ENCODE results near the gene CALR. TPM values are rescaled to one million over a fixed set of nuclear protein-coding genes. Genes with fewer than 3 reads are reported as not detected.

Gene CALR
- polyA plus RNA-seq, 1 donor (not counting 4 experiments of a cell fraction or from before 2014, with no cell fraction given) = 899 TPM

- DNase-seq (ENCODE audit: low read depth, low spot score) = no peak
- H2AFZ ChIP-seq (ENCODE audit: control insufficient read depth, low read length) = no peak overlapping the region
Observed at GRCh38 chr19:12899891-12900518, 38.4 kb upstream of the CALR start.

GRCh38 chr19:12907166-12907565 is 31.2 kb upstream of the CALR start:
- H3K4me2 ChIP-seq (ENCODE audit: control insufficient read depth, extremely low read depth, insufficient read depth, low read depth, low read length) = no peak overlapping the region
- H2AFZ ChIP-seq (ENCODE audit: control insufficient read depth, low read length) = no peak overlapping the region
- H3K9ac ChIP-seq (ENCODE audit: control insufficient read depth, extremely low read depth, insufficient read depth, low read length) = no peak overlapping the region
- H3K9me3 ChIP-seq (ENCODE audit: control insufficient read depth, low read depth, low read length) = no peaks in the 10 kb centered on the region
- H3K27ac ChIP-seq (ENCODE audit: control insufficient read depth, insufficient read depth, low read length) = no peak overlapping the region
- no peaks in the 10 kb centered on the region for H4K20me1 ChIP-seq (ENCODE audit: control insufficient read depth, extremely low read depth, insufficient read depth, low read length)
- FAIRE-seq (no peak), DNase-seq (ENCODE audit: low read depth, low spot score) (no peak)
- TF ChIP-seq CTCF (optimal IDR thresholded peaks at IDR 0.05 in 1 of 3, IDR thresholded peaks at IDR 0.05 in 1 of 3, conservative IDR thresholded peaks at IDR 0.05 in 1 of 3; ENCODE audit: extremely low read depth in 1 of 3, insufficient read depth in 2 of 3, low read length in 3 of 3) (no peak), EZH2 (IDR thresholded peaks at IDR 0.05; ENCODE audit: low read length) (no peak)
- H3K9me1 ChIP-seq (ENCODE audit: control insufficient read depth, extremely low read depth, insufficient read depth, low read length) = no peaks in the 10 kb centered on the region
- no peak overlapping the region for H3K4me3 ChIP-seq (ENCODE audit: control insufficient read depth in 2 of 3, extremely low read depth in 1 of 3, insufficient read depth in 2 of 3, low read depth in 1 of 3, low read length in 3 of 3)
- H3K79me2 ChIP-seq (ENCODE audit: control insufficient read depth, insufficient read depth, low read length) = no peaks in the 10 kb centered on the region
- H3K27me3 ChIP-seq (ENCODE audit: control insufficient read depth, extremely low read depth, insufficient read depth, low read length) = no peaks in the 10 kb centered on the region
- dilution Hi-C loops (cut with MboI; ENCODE audit: extremely low pct_ligation_motif_present, low sequenced_read_pairs) = no loop called here
- no peaks in the 10 kb centered on the region for H3K36me3 ChIP-seq (ENCODE audit: control insufficient read depth in 2 of 2, extremely low read depth in 1 of 2, insufficient read depth in 2 of 2, low read length in 2 of 2)
- no peaks in the 10 kb centered on the region for H3K4me1 ChIP-seq (ENCODE audit: control insufficient read depth, extremely low read depth, insufficient read depth, low read length)

More at GRCh38 chr19:12899891-12900518, 38.4 kb upstream of the CALR start:
- Histone ChIP-seq H3K36me3 (ENCODE audit: control insufficient read depth in 2 of 2, extremely low read depth in 1 of 2, insufficient read depth in 2 of 2, low read length in 2 of 2) (peaks cover 5 to 10% of the 10 kb centered on the region in 2 experiments), H3K9me3 (ENCODE audit: control insufficient read depth, low read depth, low read length) (no peaks in the 10 kb centered on the region), H3K4me2 (ENCODE audit: control insufficient read depth, extremely low read depth, insufficient read depth, low read depth, low read length) (no peak overlapping the region), H3K9ac (ENCODE audit: control insufficient read depth, extremely low read depth, insufficient read depth, low read length) (no peak overlapping the region), H4K20me1 (ENCODE audit: control insufficient read depth, extremely low read depth, insufficient read depth, low read length) (no peaks in the 10 kb centered on the region), H3K79me2 (ENCODE audit: control insufficient read depth, insufficient read depth, low read length) (no peaks in the 10 kb centered on the region), H3K4me3 (ENCODE audit: control insufficient read depth in 2 of 3, extremely low read depth in 1 of 3, insufficient read depth in 2 of 3, low read depth in 1 of 3, low read length in 3 of 3) (no peak overlapping the region), H3K27ac (ENCODE audit: control insufficient read depth, insufficient read depth, low read length) (no peak overlapping the region), H3K27me3 (ENCODE audit: control insufficient read depth, extremely low read depth, insufficient read depth, low read length) (no peaks in the 10 kb centered on the region), H3K4me1 (ENCODE audit: control insufficient read depth, extremely low read depth, insufficient read depth, low read length) (no peaks in the 10 kb centered on the region), H3K9me1 (ENCODE audit: control insufficient read depth, extremely low read depth, insufficient read depth, low read length) (no peaks in the 10 kb centered on the region)
- FAIRE-seq = no peak
- TF ChIP-seq CTCF (optimal IDR thresholded peaks at IDR 0.05 in 1 of 3, IDR thresholded peaks at IDR 0.05 in 1 of 3, conservative IDR thresholded peaks at IDR 0.05 in 1 of 3; ENCODE audit: extremely low read depth in 1 of 3, insufficient read depth in 2 of 3, low read length in 3 of 3) (no peak), EZH2 (IDR thresholded peaks at IDR 0.05; ENCODE audit: low read length) (no peak)
- dilution Hi-C loops (cut with MboI; ENCODE audit: extremely low pct_ligation_motif_present, low sequenced_read_pairs) = no loop called here

Data from keratinocyte (primary cell).